H9 (cell line): Measurements from ENCODE around the gene CDH8. TPM values are rescaled to one million over a fixed set of nuclear protein-coding genes. Genes with fewer than 3 reads are reported as not detected.

Experiments used
- DNase-seq: peaks from one replicate; pipeline ENCODE4 v3.0.0-alpha.2; 2017
- H2AFZ ChIP-seq: one replicate; pipeline ENCODE4 v1.6.1; 2013; ENCODE audit warnings: mild to moderate bottlenecking, low read length, control low read depth, moderate library complexity
- H2AK5ac ChIP-seq: 2 replicates; pipeline ENCODE4 v1.6.1; 2013; ENCODE audit warnings: low read length, control low read depth, mixed read lengths; ENCODE audit not compliant: insufficient read length
- H2BK120ac ChIP-seq: one replicate; pipeline ENCODE4 v1.6.1; 2013; ENCODE audit warnings: low read depth, mild to moderate bottlenecking, low read length, control low read depth, inconsistent platforms; ENCODE audit not compliant: poor library complexity, severe bottlenecking
- H2BK12ac ChIP-seq: 2 replicates; pipeline ENCODE4 v1.6.1; 2013; ENCODE audit warnings: low read length, control low read depth, mixed read lengths, low read depth; ENCODE audit not compliant: insufficient read length
- H2BK15ac ChIP-seq: 2 replicates; pipeline ENCODE4 v1.6.1; 2013; ENCODE audit warnings: low read depth, low read length, control low read depth
- H2BK20ac ChIP-seq: one replicate; pipeline ENCODE4 v1.6.1; 2013; ENCODE audit warnings: low read depth, mild to moderate bottlenecking, low read length, control low read depth, inconsistent platforms; ENCODE audit not compliant: poor library complexity, severe bottlenecking
- H2BK5ac ChIP-seq: 2 replicates; pipeline ENCODE4 v1.6.1; 2013; ENCODE audit warnings: low read length, control low read depth, mixed read lengths; ENCODE audit not compliant: insufficient read length
- H3K14ac ChIP-seq: 2 replicates; pipeline ENCODE4 v1.6.1; 2013; ENCODE audit warnings: low read length, control low read depth; ENCODE audit not compliant: insufficient read depth
- H3K18ac ChIP-seq: 2 replicates; pipeline ENCODE4 v1.6.1; 2013; ENCODE audit warnings: low read depth, mild to moderate bottlenecking, mixed read lengths, low read length, control low read depth; ENCODE audit not compliant: insufficient read length
- H3K23ac ChIP-seq: 2 replicates; pipeline ENCODE4 v1.6.1; 2013; ENCODE audit warnings: low read length, control low read depth, mixed read lengths, low read depth; ENCODE audit not compliant: insufficient read length
- H3K23me2 ChIP-seq: 2 replicates; pipeline ENCODE4 v1.6.1; 2013; ENCODE audit warnings: low read depth, mild to moderate bottlenecking, mixed read lengths, low read length, control low read depth; ENCODE audit not compliant: insufficient read length, poor library complexity, severe bottlenecking
- H3K27ac ChIP-seq: 2 replicates; pipeline ENCODE4 v1.5.1; 2013; ENCODE audit warnings: low read length, control low read depth, mixed read lengths, low read depth; ENCODE audit not compliant: insufficient read length
- H3K27me3 ChIP-seq: 2 replicates; pipeline ENCODE4 v1.6.1; 2013; ENCODE audit warnings: low read length, control low read depth, inconsistent platforms; ENCODE audit not compliant: insufficient read depth
- H3K4ac ChIP-seq: 2 replicates; pipeline ENCODE4 v1.6.1; 2013; ENCODE audit warnings: low read depth, mild to moderate bottlenecking, control low read depth, inconsistent platforms, low read length, moderate library complexity
- H3K4me1 ChIP-seq: 2 replicates; pipeline ENCODE4 v1.6.1; 2013; ENCODE audit warnings: low read length, control low read depth, inconsistent platforms; ENCODE audit not compliant: insufficient read depth
- H3K4me2 ChIP-seq: 2 replicates; pipeline ENCODE4 v1.6.1; 2013; ENCODE audit warnings: low read length, control low read depth, mixed read lengths; ENCODE audit not compliant: insufficient read length, insufficient read depth
- H3K56ac ChIP-seq: 2 replicates; pipeline ENCODE4 v1.6.1; 2013; ENCODE audit warnings: low read depth, mild to moderate bottlenecking, mixed read lengths, low read length, control low read depth; ENCODE audit not compliant: insufficient read length
- H3K79me1 ChIP-seq: 2 replicates; pipeline ENCODE4 v1.6.1; 2013; ENCODE audit warnings: low read depth, mild to moderate bottlenecking, moderate library complexity, low read length, control low read depth, inconsistent platforms; ENCODE audit not compliant: insufficient read depth, poor library complexity, severe bottlenecking
- H3K79me2 ChIP-seq: 2 replicates; pipeline ENCODE4 v1.6.1; 2013; ENCODE audit warnings: low read length, control low read depth, inconsistent platforms; ENCODE audit not compliant: insufficient read depth
- H3K9ac ChIP-seq: 2 replicates; pipeline ENCODE4 v1.6.1; 2013; ENCODE audit warnings: low read length, control low read depth, mixed read lengths; ENCODE audit not compliant: insufficient read length; ENCODE audit errors: extremely low read depth
- H3K9me3 ChIP-seq: one replicate; pipeline ENCODE4 v1.6.1; 2013; ENCODE audit warnings: low read depth, low read length, inconsistent platforms; ENCODE audit not compliant: control insufficient read depth
- H3T11ph ChIP-seq: one replicate; pipeline ENCODE4 v1.6.1; 2013; ENCODE audit warnings: mild to moderate bottlenecking, low read length, control low read depth, inconsistent platforms
- H4K20me1 ChIP-seq: one replicate; pipeline ENCODE4 v1.6.1; 2013; ENCODE audit not compliant: control insufficient read depth, insufficient read length, insufficient read depth
- H4K5ac ChIP-seq: 2 replicates; pipeline ENCODE4 v1.6.1; 2013; ENCODE audit warnings: low read depth, mild to moderate bottlenecking, mixed read lengths, low read length, control low read depth; ENCODE audit not compliant: insufficient read length
- H4K8ac ChIP-seq: replicated peaks from 2 replicates; pipeline ENCODE4 v1.6.1; 2013; ENCODE audit warnings: low read length, control low read depth, mixed read lengths, low read depth; ENCODE audit not compliant: insufficient read length
- H4K91ac ChIP-seq: 2 replicates; pipeline ENCODE4 v1.6.1; 2013; ENCODE audit warnings: low read depth, mild to moderate bottlenecking, moderate library complexity, mixed read lengths, low read length, control low read depth; ENCODE audit not compliant: insufficient read length
- H3K27ac Mint-ChIP-seq, 3 experiments: 2 replicates in 2 of 3; 3 replicates in 1 of 3; pipeline ENCODE4 v1.8.0; 2020 to 2021; ENCODE audit warnings: mixed read lengths in 3 of 3, mild to moderate bottlenecking in 1 of 3, moderate library complexity in 1 of 3
- H3K27me3 Mint-ChIP-seq: 2 replicates; pipeline ENCODE4 v1.8.0; 2021; ENCODE audit warnings: low read depth, mild to moderate bottlenecking, moderate library complexity, mixed read lengths
- H3K36me3 Mint-ChIP-seq, 3 experiments: 2 replicates in 2 of 3; 3 replicates in 1 of 3; pipeline ENCODE4 v1.8.0; 2020 to 2021; ENCODE audit warnings: low read depth in 3 of 3, mixed read lengths in 3 of 3; ENCODE audit not compliant: insufficient read depth in 1 of 3
- H3K4me1 Mint-ChIP-seq, 2 experiments: 2 replicates each; pipeline ENCODE4 v1.8.0; 2020; ENCODE audit warnings: mixed read lengths in 2 of 2
- H3K4me3 Mint-ChIP-seq, 2 experiments: 2 replicates in 1 of 2; 3 replicates in 1 of 2; pipeline ENCODE4 v1.8.0; 2020 to 2021; ENCODE audit warnings: mild to moderate bottlenecking in 2 of 2, mixed read lengths in 2 of 2, moderate library complexity in 1 of 2
- H3K9me3 Mint-ChIP-seq, 2 experiments: 2 replicates in 1 of 2; 3 replicates in 1 of 2; pipeline ENCODE4 v1.8.0; 2020; ENCODE audit warnings: mild to moderate bottlenecking in 2 of 2, mixed read lengths in 2 of 2, moderate library complexity in 1 of 2
- CTCF ChIP-seq: fragments of 200-600 bp; sonication (generic); conservative IDR thresholded peaks from 3 replicates; pipeline ENCODE4 v1.8.0; 2021; ENCODE audit warnings: antibody characterized with exemption, mild to moderate bottlenecking
- WGBS: extraction: QIAGEN DNeasy Blood & Tissue Kit; methylation state at CpG from one replicate; pipeline ENCODE4 v1.1.7; 2013; ENCODE audit warnings: missing lambda C conversion rate, low lambda C conversion rate, mixed read lengths; ENCODE audit not compliant: insufficient read length; ENCODE audit errors: extremely low coverage; 5-methylcytosine and 5-hydroxymethylcytosine counted together
- total RNA-seq: library from RNA; stranded (reverse); gene quantifications from 2 replicates; pipeline ENCODE4 v1.2.1, GENCODE V29; 2021

Gene CDH8
- total RNA-seq, 1 experiment from 2014 or later, result 12.0 TPM

DNA sequence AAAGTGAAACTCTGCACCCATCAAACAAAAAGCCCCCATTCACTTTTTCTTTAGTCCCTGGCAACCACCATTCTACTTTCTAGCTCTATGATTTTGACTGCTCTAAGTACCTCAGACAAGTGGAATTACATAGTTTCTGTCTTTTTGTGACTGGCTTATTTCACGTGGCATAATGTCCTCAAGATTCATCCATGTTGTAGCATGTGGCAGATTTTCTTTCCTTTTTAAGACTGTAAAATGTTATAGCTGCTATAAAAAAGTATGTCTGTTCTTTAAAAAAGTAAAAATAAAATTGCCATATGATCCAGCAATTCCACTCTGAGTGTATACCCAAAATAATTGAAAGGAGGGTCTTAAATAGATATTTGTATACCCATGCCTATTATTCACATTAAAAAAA lies 429.7 kb downstream of the CDH8 start:
- Mint-ChIP-seq H3K4me3 (no peak overlapping the region), H3K4me1 (peaks cover 0 to 2% of the 10 kb centered on the region in 2 experiments; a peak in 1 of 4 replicates), H3K27me3 (no peaks in the 10 kb centered on the region), H3K9me3 (peaks cover 0 to 5% of the 10 kb centered on the region in 2 experiments; a peak in 3 of 5 replicates), H3K27ac (no peak overlapping the region), H3K36me3 (0 out of 7 replicates have a peak, but pooled peaks cover 0 to 3% (median 0%) of the 10 kb centered on the region in 3 experiments)
- no peaks in the 10 kb centered on the region for H3K27me3 ChIP-seq
- no peak overlapping the region for H2BK15ac ChIP-seq
- DNase-seq, result no peak
- H3K56ac ChIP-seq, result no peak overlapping the region
- no peak overlapping the region for H4K91ac ChIP-seq
- H3K23me2 ChIP-seq, result no peaks in the 10 kb centered on the region
- H3K23ac ChIP-seq, result no peak overlapping the region
- H3K4ac ChIP-seq, result no peak overlapping the region
- H2AK5ac ChIP-seq, result no peak overlapping the region
- H4K8ac ChIP-seq, result no peak overlapping the region
- no peak overlapping the region for H3K14ac ChIP-seq
- no peak overlapping the region for H2BK120ac ChIP-seq
- no CpG with 5 or more reads among the region's 1 CpG for WGBS
- no peaks in the 10 kb centered on the region for H3K9me3 ChIP-seq
- no peak overlapping the region for H3K9ac ChIP-seq
- no peak overlapping the region for H2BK5ac ChIP-seq
- no peak overlapping the region for H3K27ac ChIP-seq
- H2BK20ac ChIP-seq, result no peak overlapping the region
- H3K4me1 ChIP-seq, result no peaks in the 10 kb centered on the region
- H4K20me1 ChIP-seq, result no peaks in the 10 kb centered on the region
- H3T11ph ChIP-seq, result no peak overlapping the region
- no peak overlapping the region for H4K5ac ChIP-seq
- H3K18ac ChIP-seq, result no peak overlapping the region
- H2BK12ac ChIP-seq, result no peak overlapping the region
- H3K79me1 ChIP-seq, result no peaks in the 10 kb centered on the region
- no peak for TF ChIP-seq CTCF
- no peak overlapping the region for H2AFZ ChIP-seq
- no peak overlapping the region for H3K4me2 ChIP-seq
- H3K79me2 ChIP-seq, result no peaks in the 10 kb centered on the region
